ENCODE data around the gene ANKRD10. TPM values are rescaled to one million over a fixed set of nuclear protein-coding genes. Genes with fewer than 3 reads are reported as not detected.

The ANKRD10 gene
- total and polyA plus RNA-seq, 2 donors (not counting 3 experiments of a cell fraction or from before 2014, with no cell fraction given): 44.5 to 94.1 TPM

- Histone ChIP-seq H3K9ac (replicated peaks; ENCODE audit: extremely low read depth, insufficient read depth, low read length) (peak overlapping the region; percentile 90), H3K4me3 (replicated peaks in 1 of 3; ENCODE audit: insufficient read depth in 1 of 3, low read depth in 1 of 3, low read length in 3 of 3) (peak overlapping the region in 1 of 3 experiments; percentile 85), H3K9me1 (replicated peaks; ENCODE audit: control insufficient read depth, extremely low read depth, insufficient read depth, low read length) (no peaks in the 10 kb centered on the region), H3K4me1 (ENCODE audit: control insufficient read depth, extremely low read depth, insufficient read depth, low read length) (peaks cover 20% of the 10 kb centered on the region), H3K27me3 (ENCODE audit: control insufficient read depth in 2 of 2, insufficient read depth in 2 of 2, low read length in 2 of 2) (peaks cover 1 to 6% of the 10 kb centered on the region in 2 experiments), H3K9me3 (replicated peaks; ENCODE audit: control insufficient read depth, insufficient read depth, low read length) (no peaks in the 10 kb centered on the region), H3K27ac (ENCODE audit: insufficient read depth, low read depth, low read length) (no peak overlapping the region), H3K79me2 (ENCODE audit: control insufficient read depth, insufficient read depth, low read length) (peaks cover 27% of the 10 kb centered on the region), H4K20me1 (replicated peaks; ENCODE audit: control insufficient read depth, extremely low read depth, insufficient read depth, low read length) (peaks cover 9% of the 10 kb centered on the region), H3K36me3 (ENCODE audit: control insufficient read depth in 2 of 2, extremely low read depth in 1 of 2, insufficient read depth in 2 of 2, low read length in 2 of 2) (no peaks in the 10 kb centered on the region), H2AFZ (ENCODE audit: low read depth, low read length) (no peak overlapping the region), H3K4me2 (ENCODE audit: insufficient read depth, low read length) (peak overlapping the region; percentile 96)
- FAIRE-seq (no peak), DNase-seq (ENCODE audit: low read depth, low spot score) (no peak)
- dilution Hi-C loops (cut with MboI; ENCODE audit: extremely low pct_ligation_motif_present, low sequenced_read_pairs) (no loop called here), intact Hi-C loops (cut with micrococcal nuclease) (loop anchor here (1.0 to 5.0 kb wide), 3 partner anchors 41 to 324 kb away; no protein-coding TSS in a partner anchor)
- no peak for TF ChIP-seq EZH2 (IDR thresholded peaks at IDR 0.05; ENCODE audit: borderline replicate concordance, low read depth, low read length, severe bottlenecking)
- no peak for TF ChIP-seq FOS (IDR thresholded peaks at IDR 0.05; ENCODE audit: borderline replicate concordance, insufficient read depth, low read length)
- TF ChIP-seq MAX (IDR thresholded peaks at IDR 0.05; ENCODE audit: insufficient read depth, insufficient read length): no peak
- TF ChIP-seq POLR2AphosphoS5 (IDR thresholded peaks at IDR 0.05; ENCODE audit: insufficient read depth, low read depth, low read length): no peak
- TF ChIP-seq, protein P1, sequence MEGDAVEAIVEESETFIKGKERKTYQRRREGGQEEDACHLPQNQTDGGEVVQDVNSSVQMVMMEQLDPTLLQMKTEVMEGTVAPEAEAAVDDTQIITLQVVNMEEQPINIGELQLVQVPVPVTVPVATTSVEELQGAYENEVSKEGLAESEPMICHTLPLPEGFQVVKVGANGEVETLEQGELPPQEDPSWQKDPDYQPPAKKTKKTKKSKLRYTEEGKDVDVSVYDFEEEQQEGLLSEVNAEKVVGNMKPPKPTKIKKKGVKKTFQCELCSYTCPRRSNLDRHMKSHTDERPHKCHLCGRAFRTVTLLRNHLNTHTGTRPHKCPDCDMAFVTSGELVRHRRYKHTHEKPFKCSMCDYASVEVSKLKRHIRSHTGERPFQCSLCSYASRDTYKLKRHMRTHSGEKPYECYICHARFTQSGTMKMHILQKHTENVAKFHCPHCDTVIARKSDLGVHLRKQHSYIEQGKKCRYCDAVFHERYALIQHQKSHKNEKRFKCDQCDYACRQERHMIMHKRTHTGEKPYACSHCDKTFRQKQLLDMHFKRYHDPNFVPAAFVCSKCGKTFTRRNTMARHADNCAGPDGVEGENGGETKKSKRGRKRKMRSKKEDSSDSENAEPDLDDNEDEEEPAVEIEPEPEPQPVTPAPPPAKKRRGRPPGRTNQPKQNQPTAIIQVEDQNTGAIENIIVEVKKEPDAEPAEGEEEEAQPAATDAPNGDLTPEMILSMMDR (IDR thresholded peaks at IDR 0.05; ENCODE audit: extremely low read depth in 1 of 2, insufficient read depth in 1 of 2, low read depth in 1 of 2, low read length in 2 of 2): no peak
- no peak for TF ChIP-seq MYC (IDR thresholded peaks at IDR 0.05; ENCODE audit: low read depth, low read length)
- no peak for TF ChIP-seq JUN (IDR thresholded peaks at IDR 0.05; ENCODE audit: borderline replicate concordance, insufficient read depth, insufficient read length, low read depth)
- BruUV-seq (replicated peaks): no TSS peak
- ChIA-PET CTCF (no interaction called here), POLR2A (interaction anchor here (0.6 kb wide), 1 partner anchor 47 kb away, joined by 3 read pairs; no protein-coding TSS in a partner anchor)
Observed at GRCh38 chr13:110916301-110917142, 1.7 kb upstream of the ANKRD10 start.

All from endothelial cell of umbilical vein (primary cell).